Endometrium (tissue), 2 donors: ENCODE measurements around the gene URI1.
"Not testable (repeated sequence)": the region's sequence is repeated elsewhere in the genome, so short reads cannot be mapped to it uniquely, and the experiment has no call there.

Experiments used
- FAIRE-seq: peaks from 2 replicates; lab custom pipeline; 2012; peaks lifted over from hg19 to GRCh38; lab: Jason Lieb, UNC
- donor health status: control.
- donor health status: control.

Gene URI1

DNA sequence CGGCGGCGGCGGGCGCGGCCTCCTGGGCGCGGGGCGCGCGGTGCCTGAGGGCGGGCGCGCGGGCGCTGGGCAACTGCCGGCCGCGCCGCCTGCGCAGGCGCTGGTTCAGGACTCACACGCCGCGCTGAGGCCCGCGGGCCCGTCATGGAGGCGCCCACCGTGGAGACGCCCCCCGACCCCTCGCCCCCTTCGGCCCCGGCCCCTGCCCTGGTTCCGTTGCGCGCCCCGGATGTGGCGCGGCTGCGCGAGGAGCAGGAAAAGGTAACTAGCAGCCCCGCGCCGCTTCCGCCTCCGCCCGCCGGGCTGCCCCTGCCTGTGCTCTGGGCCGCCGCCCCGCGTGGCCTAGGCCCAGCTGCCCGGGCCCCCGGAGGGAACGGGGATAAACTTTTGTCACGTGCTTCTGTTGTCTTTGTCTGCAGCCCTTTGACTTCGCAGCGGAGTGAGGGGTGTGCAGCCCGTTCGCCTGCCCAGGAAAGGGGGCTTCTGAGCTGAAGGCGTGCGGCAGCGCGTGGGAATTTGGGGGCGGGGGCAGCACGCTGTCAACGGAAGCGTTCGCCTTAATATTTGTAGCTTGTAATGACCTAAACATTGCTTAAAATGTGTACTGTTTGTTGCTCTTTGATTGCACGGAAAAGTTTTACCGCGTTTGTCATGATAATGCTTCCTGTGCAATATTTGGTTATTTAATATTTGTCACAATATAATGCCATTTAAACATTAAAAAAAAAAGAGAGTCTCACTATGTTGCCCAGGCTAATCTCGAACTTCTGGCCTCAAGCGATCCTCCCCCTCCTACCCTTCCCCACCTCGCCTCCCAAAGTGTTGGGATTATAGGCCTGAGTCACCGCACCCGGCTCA is 594 bp downstream of the URI1 start:
- no peak for FAIRE-seq

DNA sequence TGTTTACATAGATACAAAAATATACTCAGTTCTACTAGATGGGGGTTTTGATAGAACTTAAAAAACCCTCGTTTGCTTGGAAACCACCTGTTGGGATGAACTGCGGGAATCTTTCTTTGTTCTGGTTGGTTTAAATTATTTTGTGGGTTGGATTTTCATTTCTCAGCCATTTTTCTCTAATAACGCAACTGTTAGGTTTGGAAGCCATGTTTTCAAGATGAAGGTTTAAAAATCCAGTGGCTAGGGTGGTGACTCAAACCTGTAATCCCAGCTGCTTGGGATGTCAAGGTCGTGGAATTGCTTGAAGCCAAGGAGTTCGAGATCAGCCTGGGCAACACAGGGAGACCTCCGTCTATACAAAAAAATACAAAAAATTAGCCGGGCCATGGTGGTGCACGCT is 1.6 kb downstream of the URI1 start:
- no peak for FAIRE-seq

DNA sequence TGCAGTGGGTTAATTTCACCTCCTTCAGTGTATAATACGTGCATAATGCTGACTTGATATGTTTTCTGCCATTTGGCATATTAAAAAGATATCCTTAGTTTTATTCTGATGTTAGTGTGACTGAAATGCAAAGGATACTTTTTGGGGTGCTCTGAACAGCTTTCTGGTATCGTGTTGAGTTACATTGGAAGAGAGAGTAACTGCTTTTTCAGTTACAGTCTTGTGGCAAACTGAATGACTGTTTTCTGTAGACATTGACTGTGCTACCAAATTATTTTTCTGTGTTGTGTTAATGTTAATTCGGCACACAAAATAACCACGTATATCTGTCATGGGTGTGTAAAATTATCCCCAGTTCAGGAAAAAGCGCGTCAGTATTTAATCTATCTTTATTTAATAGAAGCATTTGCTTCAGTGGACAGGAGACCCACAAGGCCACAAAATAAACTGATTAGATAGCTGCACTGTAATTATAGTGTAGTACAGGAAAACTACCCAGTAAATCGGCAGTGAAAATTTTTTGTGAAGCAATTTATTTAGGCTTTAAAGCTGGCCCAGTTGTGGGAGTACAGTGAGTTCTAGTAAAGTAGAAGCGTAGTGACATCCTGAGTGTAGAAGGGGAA is 2.5 kb downstream of the URI1 start:
- FAIRE-seq = no peak

DNA sequence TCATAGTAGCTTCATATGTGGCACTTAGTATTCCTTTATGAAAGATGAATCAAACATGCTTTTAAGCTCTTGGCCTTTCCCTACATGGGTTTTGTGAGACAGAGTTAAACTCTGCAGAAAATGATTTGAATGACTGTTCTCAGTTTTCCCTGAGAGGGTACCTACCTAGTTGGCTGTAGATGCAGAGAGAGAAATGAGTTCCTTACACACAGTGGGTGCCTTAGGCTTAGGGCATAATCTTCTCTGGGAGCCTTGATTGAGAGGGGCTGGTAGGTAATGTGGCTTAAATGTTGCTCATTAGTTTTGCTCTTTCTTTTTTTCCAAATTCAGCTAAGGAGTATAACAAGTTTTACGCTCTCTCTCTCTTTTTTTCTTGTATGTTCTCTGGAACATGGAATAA is 3.0 kb downstream of the URI1 start:
- no peak for FAIRE-seq

DNA sequence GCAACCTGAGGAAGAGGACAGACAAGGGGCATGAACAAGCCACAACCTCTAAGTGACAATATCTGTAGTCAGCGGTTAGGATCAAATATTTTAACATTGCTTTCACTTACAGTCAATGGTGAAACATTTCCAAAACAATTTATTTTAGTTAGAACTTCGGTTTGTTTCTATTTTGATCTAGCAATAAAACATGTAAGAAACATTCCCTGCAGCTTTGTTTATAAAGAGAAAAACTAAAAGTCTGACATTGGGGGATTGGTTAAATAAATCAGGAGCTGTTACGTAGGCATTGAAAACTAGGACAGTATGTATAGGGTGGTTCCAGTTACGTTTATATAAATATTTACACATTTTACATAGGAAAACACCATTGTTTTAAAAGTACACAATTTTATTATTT is 3.4 kb downstream of the URI1 start:
- peak; percentile 31 for FAIRE-seq

DNA sequence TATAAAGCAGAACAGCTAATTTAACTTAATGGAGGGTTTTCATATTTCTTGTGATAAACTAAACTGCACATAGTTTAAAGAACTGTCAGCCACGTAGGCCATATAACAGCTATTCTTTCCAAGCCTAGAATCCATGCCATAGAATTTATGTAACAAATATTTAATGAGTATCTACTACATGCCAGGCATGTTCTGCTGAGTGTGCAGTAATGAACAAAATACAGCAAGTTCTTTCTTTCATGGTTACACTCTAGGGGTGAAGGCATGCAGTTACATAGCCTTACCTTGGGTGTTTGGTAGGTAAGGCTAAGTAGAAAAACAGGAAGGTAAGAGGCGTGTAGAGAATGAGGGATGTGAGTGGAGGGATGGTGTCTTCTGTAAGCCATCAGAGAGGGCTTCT is 4.6 kb downstream of the URI1 start:
- FAIRE-seq = no peak

DNA sequence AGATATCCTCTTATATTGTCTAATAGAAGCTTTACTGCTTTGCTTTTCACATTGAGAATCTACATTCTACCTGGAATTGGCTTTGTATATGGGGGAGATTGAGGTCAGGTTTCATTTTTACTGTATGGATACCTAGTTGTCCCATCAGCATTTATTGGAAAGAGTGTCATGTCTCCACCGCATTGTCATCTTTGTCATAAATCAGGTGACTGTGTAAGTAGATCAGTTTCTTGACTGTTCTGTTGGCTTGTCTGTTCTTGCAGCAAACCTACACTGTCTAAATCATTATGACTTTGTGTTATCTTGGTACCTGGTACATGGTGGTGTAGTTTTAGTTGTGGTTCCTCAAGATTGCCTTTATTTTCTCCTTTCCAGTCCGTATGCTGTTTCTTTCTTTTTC is 5.8 kb downstream of the URI1 start:
- no peak for FAIRE-seq

DNA sequence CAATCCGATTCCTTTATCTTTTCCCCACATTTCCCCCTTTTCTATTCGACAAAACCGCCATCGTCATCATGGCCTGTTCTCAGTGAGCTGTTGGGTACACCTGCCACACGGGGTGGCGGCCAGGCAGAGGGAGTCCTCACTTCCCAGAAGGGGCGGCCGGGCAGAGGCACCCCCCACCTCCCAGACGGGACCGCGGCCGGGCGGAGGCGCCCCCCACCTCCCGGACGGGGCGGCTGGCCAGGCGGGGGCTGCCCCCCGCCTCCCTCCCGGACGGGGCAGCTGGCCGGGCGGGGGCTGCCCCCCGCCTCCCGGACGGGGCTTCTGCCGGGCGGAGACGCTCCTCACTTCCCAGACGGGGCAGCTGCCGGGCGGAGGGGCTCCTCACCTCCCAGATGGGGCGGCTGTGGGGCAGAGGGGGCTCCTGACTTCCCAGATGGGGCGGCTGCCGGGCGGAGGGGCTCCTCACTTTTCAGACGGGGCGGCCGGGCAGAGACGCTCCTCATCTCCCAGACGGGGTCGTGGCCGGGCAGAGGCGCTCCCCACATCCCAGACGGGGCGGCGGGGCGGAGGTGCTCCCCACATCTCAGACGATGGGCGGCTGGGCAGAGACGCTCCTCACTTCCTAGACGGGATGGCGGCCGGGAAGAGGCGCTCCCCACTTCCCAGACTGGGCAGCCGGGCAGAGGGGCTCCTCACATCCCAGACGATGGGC is 6.9 kb downstream of the URI1 start:
- FAIRE-seq = not testable (repeated sequence)

DNA sequence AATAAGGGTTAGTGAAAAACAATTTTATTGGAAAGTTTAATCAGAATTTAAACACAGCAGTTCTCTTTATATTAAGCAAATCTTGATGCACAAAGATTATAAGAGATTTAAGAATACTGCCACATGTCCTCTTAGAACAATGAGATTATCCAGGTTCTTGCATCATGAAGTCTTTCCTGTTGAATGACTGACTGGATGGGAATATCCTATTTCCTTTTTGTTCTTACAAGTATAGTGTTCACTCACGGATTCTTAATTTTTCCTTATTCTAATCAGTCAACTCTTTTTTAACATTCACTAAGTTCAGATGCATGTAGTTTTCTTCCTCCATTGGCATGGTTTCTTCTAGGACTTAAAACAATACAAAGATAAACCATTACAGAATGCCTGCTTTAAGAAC is 10.1 kb downstream of the URI1 start:
- FAIRE-seq = no peak

DNA sequence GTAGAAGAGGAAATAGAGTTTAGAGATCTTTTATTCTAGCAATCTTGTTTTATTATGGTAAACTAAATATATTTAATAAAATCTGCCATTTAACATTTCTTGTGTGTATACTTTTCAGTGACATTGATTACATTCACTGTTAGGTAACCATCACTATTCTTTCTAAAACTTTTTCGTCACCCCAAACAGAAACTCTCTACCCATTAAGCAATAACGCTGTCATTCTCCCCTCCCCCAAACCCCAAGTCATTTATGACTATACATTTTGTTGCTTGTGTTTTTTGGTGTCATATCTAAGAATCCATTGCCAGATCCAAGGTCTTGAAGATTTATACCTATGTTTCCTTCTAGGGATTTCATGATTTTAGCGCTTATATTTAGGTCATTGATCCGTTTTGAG is 10.6 kb downstream of the URI1 start:
- FAIRE-seq = no peak

DNA sequence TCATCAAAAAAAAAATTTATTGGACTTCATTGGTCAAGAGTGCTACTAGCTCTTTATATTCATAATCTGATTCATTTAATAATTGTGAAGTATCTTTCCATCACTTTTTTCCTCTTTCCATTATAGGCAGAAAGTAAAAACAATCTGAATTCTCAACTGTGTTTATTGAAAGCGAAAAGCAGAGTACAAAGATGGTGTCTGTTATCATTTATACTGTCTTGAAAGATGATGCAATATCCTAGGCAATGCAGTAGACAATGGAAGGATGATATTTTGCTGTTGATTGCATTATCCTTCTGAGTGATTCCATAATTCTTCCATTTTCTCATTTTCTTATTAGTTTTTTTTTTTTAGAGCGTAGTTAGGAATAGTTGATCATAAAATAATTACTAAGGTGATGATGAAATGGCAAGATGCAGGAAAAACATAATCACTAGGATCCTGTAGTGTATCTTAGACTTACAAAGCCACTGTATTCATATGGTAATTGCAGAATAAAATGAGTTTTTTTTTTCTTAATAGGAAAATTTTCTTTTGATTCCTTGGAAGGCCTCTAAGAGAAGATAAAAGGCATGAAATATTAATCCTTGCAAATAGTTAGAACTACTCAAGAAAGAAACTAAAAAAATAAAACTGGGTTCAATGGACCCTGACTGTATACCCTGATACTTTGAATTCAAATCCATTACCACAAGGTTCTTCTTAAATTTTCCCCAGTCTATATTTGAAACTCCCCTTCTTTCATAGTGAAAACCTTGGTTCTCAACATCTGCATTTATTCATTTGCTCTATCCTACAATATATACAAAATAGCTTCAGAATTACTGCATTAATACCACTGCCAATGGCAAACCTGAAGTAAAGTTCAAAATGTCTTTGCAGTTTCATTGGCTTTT is 11.6 kb downstream of the URI1 start:
- no peak for FAIRE-seq

DNA sequence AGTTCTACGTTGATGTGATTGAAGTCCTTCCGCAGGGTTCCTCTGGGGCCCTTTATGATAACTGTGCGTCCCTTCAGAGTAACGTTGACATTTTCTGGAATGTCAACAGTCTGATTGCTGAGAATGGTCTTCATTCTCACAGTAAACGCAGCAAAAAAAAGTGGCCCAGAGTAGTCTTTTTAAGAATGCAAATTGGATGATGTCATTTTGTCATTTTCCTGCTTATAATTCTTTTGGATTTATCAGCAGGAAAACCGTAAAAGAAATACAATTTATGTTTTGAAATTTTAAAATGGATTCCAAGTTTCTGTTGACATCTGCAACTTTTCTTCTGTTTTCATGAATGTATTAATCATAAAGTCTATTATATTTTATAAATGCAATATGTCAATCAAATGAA is 14.8 kb downstream of the URI1 start:
- no peak for FAIRE-seq

DNA sequence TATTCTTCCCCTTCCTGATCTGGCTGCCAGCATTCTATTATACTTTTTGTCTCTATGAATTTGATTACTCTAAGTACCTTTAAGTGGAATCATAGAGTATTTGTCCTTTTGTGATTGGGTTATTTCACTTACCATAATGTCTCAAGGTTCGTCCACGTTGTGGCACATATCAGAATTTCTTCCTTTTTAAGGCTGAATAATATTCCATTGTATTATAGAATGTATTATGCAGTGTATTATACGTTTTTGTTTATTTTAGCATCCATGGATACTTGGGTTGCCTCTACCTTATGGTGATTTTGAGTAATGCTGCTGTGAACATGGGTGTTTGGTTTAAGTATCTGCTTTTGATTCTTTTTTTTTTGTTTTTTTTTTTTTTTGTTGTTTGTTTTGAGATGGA is 19.3 kb downstream of the URI1 start:
- no peak for FAIRE-seq

DNA sequence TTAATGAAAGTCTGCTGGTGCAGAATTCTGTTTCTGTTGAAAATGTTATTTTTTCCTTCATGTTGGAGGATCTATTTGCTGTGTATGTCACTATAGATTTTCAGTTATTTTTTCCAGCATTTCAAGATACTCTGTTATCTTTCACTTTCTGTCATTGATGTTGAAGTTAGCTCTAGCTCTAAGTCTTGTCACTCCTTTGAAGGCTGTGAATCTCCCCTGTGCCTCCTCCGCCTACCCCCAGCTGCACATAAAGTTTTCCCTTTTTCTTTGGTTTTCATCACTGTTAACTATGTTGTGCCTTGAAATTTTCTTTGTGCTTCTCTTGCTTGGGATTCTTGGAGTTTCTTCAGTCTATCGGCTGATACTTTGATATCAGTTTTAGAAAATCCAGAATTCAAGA is 20.8 kb downstream of the URI1 start:
- no peak for FAIRE-seq

DNA sequence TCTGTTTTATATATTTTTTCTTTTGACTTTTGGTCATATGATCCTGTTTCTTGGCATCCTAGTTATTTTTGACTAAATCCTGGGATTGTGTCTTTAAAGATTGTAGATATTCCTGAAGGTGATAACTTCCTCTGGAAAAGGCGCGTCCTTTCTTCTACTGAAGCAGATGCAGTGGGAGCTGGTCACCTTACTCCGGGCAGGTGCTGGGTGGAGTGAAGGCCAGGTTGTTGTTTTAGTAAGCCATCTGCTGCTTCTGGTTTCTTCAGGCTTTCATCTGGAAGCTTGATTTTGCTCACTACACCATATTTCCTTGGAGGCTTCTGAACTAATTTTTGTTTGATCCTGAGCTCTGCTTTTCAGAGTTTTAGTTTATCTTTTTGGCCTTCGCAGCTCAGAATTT is 21.5 kb downstream of the URI1 start:
- no peak for FAIRE-seq

DNA sequence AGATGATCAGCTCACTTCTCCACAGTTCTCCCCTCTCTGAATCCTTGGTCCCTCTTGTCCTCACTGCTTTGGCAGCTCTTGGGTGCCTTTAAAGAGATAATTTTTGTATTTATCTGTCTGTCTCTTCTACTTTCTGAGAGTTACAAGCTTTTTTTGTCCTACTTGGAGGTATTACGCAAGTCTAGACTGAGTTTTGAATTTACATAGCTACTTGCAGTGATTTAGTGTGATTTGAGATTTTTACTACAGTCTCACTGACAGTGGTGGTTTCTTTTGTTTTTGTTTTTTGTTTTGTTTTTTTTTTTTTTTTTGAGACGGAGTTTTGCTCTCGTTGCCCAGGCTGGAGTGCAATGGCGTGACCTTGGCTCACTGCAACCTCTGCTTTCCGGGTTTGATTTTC is 22.1 kb downstream of the URI1 start:
- FAIRE-seq = peak; percentile 68

DNA sequence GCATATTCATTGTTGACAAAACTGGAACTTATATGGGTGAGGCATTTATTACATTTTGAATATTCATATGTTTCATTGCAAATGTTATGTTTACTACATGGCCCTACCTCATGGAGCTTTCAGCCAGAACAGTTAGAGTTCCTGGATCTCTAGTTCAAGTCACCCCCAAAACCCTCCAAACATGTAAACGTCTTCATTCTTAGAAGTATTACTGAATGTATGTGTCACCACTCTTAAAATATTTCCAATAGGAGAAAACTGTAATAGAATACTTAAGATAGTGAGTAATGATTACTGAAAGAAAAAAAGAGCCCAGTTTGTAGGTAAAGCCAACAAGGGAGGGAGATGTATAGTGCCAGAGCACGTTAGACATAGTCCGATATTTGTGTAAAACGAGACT is 23.5 kb downstream of the URI1 start:
- FAIRE-seq = no peak

DNA sequence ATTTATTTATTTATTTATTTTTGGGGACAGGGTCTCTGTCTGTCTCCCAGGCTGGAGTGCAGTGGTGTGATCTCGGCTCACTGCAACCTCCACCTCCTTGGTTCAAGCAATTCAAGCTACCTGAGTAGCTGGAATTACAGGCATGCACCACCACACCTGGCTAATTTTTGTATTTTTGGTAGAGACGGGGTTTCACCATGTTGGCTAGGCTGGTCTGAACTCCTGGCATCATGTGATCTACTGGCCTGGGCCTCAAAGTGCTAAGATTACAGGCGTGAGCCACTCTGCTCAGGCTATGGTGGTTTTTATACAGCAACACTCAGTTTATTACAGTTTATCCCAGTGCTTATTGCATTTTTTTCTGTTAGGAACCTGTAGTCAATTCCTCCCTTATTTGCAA is 24.1 kb downstream of the URI1 start:
- FAIRE-seq = not testable (repeated sequence)

DNA sequence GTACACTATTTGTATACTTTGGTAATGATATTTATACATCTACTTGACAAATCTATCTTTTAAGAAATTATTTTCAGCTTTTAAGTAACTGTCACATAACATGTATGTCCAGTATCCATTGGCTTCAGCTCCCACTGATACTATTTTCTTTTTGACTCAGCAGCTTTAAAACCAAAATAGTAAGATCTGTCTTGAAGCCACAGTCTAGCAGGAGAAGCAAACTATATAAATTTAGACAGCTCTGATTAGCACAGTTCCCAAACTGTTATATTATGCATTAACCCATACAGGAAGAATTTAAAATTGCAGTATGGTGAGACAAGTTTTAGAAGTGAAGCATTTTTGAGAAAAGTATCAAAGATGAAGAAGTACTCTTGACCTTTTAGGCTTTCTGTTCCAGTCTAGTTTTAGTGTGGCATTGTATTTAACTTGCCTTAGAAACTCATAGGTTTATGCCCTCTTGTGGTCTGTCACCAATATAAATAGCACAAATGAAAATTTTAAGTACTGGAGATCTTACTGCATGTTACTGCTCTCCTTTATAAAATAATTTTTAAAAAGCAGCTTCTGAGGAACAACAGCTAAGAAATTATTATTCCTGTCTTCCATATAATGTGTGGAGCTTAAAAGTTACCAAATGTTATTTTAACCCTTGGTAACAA is 24.7 kb downstream of the URI1 start:
- no peak for FAIRE-seq

DNA sequence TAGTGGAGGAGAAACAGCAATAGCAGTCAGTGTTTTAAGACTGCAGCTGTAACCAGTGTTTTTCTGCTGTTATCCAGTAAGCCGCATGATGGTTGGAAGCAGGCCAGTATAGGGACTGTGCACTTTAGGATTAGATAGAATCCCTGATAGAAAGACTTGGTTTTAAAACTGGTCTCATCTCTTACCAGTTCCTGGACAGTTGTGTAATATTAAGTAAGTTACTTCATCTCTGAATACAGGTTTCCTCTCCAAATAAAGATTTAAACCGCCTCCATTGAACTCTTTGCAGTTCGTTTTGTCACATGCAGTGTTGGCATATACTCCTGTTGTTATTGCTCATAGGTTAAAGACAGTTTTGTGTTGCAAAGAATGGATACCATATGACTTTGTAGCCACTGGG is 25.6 kb downstream of the URI1 start:
- FAIRE-seq = no peak

DNA sequence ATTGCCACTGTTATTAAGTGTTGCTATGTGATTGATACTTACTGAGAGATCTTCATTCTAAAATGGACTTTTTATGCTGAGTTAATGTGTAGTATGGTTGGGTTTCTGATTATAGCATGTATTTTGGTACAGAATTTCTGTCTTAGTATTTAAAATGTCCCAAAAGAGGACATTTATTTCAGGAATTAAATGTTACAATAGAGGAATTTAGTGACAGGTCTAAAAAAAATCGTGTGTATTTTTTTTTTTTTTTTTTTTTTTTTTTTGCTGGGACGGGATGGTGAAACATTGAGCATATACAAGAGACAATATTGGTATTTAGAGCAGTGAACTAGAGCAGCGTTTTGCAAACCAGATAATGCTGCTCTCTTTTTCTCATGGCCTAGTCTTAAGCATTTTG is 27.9 kb downstream of the URI1 start:
- FAIRE-seq = no peak

DNA sequence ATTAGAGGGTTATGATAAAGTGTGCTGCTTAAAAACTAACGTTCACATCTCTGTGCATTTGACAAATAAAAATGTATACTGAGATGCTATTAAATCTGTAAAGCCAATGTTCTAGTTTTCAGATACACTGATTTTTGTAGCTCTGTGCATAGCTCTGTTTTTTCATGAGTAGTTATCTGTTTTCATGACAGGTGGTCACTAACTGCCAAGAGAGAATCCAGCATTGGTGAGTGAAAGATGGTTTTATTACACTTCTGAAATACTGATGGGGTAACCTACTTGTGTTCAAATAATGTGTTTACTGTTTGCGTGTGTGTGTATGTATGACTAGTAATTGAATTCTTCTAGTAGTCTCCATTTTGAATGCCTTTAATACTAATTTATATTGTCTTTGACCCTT is 29.0 kb downstream of the URI1 start:
- FAIRE-seq = no peak
